Neural crest cell (in vitro differentiated cells): Measurements from ENCODE around the gene GNGT2. TPM values are rescaled to one million over a fixed set of nuclear protein-coding genes. Genes with fewer than 3 reads are reported as not detected.
"Not testable (repeated sequence)": the region's sequence is repeated elsewhere in the genome, so short reads cannot be mapped to it uniquely, and the experiment has no call there.

Source experiments
- DNase-seq: peaks from one replicate; pipeline ENCODE4 v3.0.0; 2021; ENCODE audit warnings: low read depth, mixed read lengths, low spot score
- H3K27ac Mint-ChIP-seq: one replicate; pipeline ENCODE4 v1.8.0; 2021; ENCODE audit warnings: mild to moderate bottlenecking, mixed read lengths; ENCODE audit not compliant: unreplicated experiment
- H3K27me3 Mint-ChIP-seq: 2 replicates; pipeline ENCODE4 v1.8.0; 2021; ENCODE audit warnings: low read depth, mild to moderate bottlenecking, mixed read lengths
- H3K36me3 Mint-ChIP-seq: 2 replicates; pipeline ENCODE4 v1.8.0; 2021; ENCODE audit warnings: low read depth, mild to moderate bottlenecking, mixed read lengths
- H3K4me1 Mint-ChIP-seq: 2 replicates; pipeline ENCODE4 v1.8.0; 2021; ENCODE audit warnings: mixed read lengths
- H3K4me3 Mint-ChIP-seq: one replicate; pipeline ENCODE4 v1.8.0; 2021; ENCODE audit warnings: mild to moderate bottlenecking, mixed read lengths
- H3K9me3 Mint-ChIP-seq: 2 replicates; pipeline ENCODE4 v1.8.0; 2021; ENCODE audit warnings: mixed read lengths
- total RNA-seq: library from RNA; stranded (reverse); gene quantifications from 2 replicates; pipeline ENCODE4 v1.2.1, GENCODE V29; 2021
- TF ChIP-seq, protein P1 (sequence below): fragments of 200-600 bp; sonication (generic); conservative IDR thresholded peaks from 2 replicates; pipeline ENCODE4 v1.5.0; 2021; ENCODE audit warnings: antibody characterized with exemption, mild to moderate bottlenecking

The GNGT2 gene
- total RNA-seq, 1 donor from 2014 or later = not detected

DNA sequence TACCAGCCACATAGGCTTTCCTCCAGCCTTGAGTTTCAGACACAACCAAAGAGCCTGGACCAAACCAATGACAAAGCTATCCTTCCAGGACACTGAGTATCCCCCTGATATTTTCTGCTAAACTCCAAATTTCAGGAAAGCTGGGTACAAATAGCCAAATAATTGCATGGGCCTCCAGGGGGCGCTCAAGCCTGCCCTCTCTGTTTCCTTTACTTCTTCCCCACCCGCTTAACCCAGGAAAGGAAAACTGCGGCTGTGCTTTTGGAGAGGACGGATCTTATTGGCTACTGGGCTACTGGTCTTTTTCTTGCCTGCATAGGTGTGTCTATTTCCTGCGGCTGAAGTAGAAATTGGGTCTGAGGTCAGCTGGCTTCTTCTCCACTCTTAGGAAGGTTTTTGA is 30.1 kb downstream of the GNGT2 start:
- peaks cover 9% of the 10 kb centered on the region for H3K36me3 Mint-ChIP-seq
- no peak overlapping the region for H3K27ac Mint-ChIP-seq
- H3K4me1 Mint-ChIP-seq = no peaks in the 10 kb centered on the region
- peaks cover 15% of the 10 kb centered on the region for H3K27me3 Mint-ChIP-seq
- peak; percentile 69 for DNase-seq
- TF ChIP-seq, protein P1, sequence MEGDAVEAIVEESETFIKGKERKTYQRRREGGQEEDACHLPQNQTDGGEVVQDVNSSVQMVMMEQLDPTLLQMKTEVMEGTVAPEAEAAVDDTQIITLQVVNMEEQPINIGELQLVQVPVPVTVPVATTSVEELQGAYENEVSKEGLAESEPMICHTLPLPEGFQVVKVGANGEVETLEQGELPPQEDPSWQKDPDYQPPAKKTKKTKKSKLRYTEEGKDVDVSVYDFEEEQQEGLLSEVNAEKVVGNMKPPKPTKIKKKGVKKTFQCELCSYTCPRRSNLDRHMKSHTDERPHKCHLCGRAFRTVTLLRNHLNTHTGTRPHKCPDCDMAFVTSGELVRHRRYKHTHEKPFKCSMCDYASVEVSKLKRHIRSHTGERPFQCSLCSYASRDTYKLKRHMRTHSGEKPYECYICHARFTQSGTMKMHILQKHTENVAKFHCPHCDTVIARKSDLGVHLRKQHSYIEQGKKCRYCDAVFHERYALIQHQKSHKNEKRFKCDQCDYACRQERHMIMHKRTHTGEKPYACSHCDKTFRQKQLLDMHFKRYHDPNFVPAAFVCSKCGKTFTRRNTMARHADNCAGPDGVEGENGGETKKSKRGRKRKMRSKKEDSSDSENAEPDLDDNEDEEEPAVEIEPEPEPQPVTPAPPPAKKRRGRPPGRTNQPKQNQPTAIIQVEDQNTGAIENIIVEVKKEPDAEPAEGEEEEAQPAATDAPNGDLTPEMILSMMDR = peak; percentile 70
- H3K9me3 Mint-ChIP-seq = peaks cover 18% of the 10 kb centered on the region
- no peak overlapping the region for H3K4me3 Mint-ChIP-seq

DNA sequence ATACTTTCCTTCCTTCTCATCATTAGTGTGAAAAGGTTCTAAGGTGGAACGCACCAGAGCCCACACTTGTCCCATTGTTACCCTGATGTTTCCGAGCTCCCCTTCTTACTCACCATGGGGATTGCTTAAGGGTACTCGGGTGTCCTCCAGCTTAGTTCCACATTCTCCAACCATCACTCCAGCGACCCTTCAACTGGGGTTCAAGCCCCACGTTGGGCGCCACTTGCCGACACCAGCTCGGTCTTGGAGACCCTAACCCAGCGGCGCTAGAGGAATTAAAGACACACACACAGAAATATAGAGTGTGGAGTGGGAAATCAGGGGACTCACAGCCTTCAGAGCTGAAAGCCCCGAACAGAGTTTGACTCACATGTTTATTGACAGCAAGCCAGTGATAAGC is 34.4 kb downstream of the GNGT2 start:
- not testable (repeated sequence) for H3K4me3 Mint-ChIP-seq, H3K4me1 Mint-ChIP-seq, H3K27ac Mint-ChIP-seq, DNase-seq
- H3K36me3 Mint-ChIP-seq = peaks cover 11% of the 10 kb centered on the region
- H3K9me3 Mint-ChIP-seq = peaks cover 17% of the 10 kb centered on the region
- H3K27me3 Mint-ChIP-seq = peaks cover 47% of the 10 kb centered on the region

DNA sequence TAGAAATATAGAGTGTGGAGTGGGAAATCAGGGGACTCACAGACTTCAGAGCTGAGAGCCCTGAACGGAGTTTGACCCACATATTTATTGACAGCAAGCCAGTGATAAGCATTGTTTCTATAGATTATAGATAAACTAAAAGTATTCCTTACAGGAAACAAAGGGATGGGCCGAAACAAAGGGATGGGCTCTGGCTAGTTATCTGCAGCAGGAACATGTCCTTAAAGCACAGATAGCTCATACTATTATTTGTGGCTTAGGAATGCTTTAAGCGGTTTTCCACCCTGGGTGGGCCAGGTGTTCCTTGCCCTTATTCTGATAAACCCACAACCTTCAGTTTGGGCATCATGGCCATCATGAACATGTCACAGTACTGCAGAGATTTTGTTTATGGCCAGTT is 39.7 kb downstream of the GNGT2 start:
- H3K4me1 Mint-ChIP-seq, H3K4me3 Mint-ChIP-seq, H3K27ac Mint-ChIP-seq, DNase-seq, H3K9me3 Mint-ChIP-seq, H3K36me3 Mint-ChIP-seq: not testable (repeated sequence)
- peaks cover 90% of the 10 kb centered on the region for H3K27me3 Mint-ChIP-seq

DNA sequence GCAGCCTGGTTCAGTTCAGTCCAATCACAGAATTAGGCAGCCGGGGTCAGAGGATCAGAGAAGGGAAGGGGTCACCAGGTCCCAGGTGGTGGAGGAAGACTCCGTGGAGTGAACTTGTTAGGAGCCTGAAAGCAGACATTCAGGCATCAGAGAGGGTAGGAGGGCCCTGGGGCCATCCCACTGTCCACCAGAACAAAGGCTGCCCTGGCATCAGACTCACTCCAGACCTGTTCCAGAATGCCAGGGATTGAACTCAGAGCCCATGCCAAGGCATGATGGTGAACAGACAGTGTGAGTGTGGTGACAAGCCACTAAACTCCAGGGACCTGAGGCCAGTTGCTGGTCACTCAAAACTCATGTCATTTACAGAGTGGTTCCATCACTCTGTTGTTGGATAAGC is 40.2 kb downstream of the GNGT2 start:
- Mint-ChIP-seq H3K4me3 (no peak overlapping the region), H3K36me3 (peaks cover 1% of the 10 kb centered on the region), H3K4me1 (no peaks in the 10 kb centered on the region), H3K27ac (no peak overlapping the region), H3K9me3 (peaks cover 2% of the 10 kb centered on the region), H3K27me3 (peaks cover 91% of the 10 kb centered on the region)
- DNase-seq = no peak
- TF ChIP-seq, protein P1 = no peak

DNA sequence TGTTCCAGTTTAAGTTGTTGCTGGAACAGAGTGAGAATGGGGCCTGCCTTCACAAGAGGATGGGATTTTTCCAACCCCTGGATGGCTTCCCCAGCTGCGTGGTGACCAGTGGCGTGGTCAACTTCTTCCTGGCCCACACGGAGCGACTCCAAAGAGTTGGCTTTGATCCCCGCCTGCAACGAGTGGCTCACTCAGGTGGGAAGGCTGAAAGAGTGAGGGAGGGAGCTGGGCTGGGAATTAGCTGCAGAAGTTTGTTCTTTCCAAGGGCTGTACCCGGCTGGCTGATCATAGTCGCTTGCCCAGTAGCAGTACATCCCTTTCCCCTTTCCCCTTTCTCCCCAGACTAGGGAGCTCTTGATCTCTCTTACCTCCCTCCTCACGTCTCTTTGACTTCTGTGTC is 41.7 kb downstream of the GNGT2 start:
- no peaks in the 10 kb centered on the region for H3K9me3 Mint-ChIP-seq
- H3K4me3 Mint-ChIP-seq = no peak overlapping the region
- H3K4me1 Mint-ChIP-seq = no peaks in the 10 kb centered on the region
- no peaks in the 10 kb centered on the region for H3K36me3 Mint-ChIP-seq
- no peak for DNase-seq
- TF ChIP-seq, protein P1 = no peak
- peaks cover 89% of the 10 kb centered on the region for H3K27me3 Mint-ChIP-seq
- H3K27ac Mint-ChIP-seq = no peak overlapping the region

DNA sequence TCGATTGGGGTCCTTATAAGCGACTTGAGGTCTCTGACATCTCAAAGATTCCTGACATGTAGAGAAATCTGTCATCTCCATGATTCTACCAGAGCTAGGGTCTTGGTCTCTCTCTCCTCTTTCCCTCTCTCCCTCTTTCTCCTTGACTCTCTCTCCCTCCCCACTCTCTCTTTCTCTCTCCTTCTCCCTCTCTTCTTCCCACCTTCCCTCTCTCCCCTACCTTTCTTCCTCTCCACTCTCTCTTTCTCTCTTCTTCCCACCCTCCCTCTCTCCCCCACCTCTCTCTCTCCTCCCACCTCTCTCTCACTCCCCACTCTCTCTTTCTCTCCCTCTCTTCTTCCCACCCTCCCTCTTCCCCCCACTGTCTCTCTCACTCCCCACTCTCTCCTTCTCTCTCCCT is 45.2 kb downstream of the GNGT2 start:
- no peak overlapping the region for H3K4me3 Mint-ChIP-seq
- peaks cover 82% of the 10 kb centered on the region for H3K27me3 Mint-ChIP-seq
- H3K9me3 Mint-ChIP-seq = no peaks in the 10 kb centered on the region

More for the DNA sequence above, 45.2 kb downstream of the GNGT2 start:
- no peak for DNase-seq
- Mint-ChIP-seq H3K36me3 (no peaks in the 10 kb centered on the region), H3K4me1 (no peaks in the 10 kb centered on the region), H3K27ac (no peak overlapping the region)
- TF ChIP-seq, protein P1 = no peak
